Nucleus accumbens (tissue), 56 donors: ENCODE results near the gene TMPRSS6.

Experiments
- DNase-seq, 56 donors: peaks; one replicate each; lab custom pipeline; 2025; lab: John Stamatoyannopoulos, UW

Gene TMPRSS6

DNA sequence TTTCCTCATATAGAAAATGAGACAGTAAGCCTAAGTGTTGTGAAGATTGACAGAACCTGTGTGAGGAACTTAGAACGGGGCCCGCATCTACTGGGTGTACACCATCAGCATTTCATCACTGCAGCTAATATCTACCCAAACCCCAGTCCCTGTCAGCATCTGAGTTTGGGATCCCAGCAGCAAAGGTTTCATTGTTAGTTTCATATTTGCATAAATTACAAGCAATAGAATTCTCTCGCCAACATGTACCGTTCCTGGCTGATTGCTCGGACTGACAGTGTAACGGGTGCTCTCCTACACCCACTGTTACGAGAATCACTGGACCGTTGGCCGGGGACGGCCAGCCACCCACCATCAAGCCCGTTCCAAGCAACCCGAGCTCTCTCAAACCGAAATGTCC, 10.4 kb upstream of the TMPRSS6 start:
- no peak for DNase-seq

DNA sequence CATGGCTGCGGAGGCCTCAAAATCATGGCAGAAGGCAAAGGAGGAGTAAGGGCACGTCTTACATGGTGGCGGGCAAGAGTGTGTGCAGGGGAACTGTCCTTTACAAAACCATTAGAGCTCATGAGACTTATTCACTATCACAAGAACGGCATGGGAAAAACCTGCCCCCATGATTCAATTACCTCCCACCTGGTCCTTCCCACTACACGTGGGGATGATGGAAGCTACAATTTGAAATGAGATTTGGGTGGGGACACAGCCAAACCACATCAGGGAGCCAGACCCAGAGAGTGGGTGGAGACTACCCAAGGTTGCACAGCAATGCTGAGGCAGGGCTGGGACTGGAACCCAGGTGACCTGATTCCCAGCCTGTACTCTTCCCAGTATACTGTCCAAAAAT, 8.6 kb upstream of the TMPRSS6 start:
- DNase-seq = no peak

DNA sequence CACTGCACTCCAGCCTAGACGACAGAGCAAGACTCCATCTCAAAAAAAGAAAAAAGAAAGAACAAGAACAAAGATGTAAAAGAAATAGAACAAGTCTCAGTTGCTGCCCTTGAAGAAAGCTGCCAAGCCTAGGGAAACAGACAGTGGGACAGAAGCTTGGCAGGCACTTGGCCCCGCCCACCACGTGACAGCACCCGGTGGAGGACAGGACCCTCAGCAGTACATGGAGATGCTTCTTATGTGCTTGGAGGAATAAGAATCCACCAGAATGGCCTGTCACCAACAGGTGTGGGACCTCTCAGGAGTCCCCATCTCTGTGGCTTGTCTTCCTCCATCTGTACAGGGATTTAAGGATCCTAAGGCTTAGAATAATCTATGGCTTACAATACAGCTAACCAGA, 7.6 kb upstream of the TMPRSS6 start:
- DNase-seq = no peak

DNA sequence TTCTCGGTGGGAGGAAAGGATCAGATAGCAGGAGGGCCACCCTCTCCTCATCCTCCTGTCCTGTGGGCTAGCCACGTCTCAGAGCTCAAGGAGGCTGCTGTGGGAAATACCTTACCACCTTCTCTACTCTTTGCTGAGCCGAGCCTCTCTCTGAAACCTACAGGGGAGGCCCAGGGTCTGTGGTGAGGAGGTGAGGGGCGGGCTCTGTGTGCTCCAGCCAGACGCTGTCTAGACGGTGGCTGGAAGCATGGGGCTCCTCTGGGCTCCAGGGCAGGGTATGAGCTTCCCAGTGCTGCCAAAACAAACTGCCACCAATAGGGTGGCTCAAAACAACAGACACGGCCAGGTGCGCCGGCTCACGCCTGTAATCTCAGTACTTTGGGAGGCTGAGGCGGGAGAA, 5.5 kb upstream of the TMPRSS6 start:
- DNase-seq = no peak

DNA sequence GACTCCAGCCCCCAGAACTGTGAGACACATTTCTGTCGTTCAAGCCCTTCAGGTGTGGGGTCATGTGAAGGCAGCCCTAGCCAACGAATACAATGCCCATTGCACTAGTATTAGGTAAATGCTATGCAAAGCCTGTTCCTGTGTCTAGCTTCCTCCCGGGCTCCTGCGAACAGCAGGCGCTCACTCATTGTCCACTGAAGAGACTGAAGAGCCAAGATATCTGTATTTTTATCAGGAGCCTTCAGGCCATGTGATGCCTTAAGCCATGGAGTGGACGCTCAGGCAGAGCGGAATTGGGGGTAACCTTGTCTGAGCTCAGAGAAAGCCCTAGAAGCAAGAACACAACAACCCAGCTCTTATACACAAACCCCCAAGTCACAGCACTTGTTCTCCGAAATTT, 4.2 kb upstream of the TMPRSS6 start:
- DNase-seq = no peak

DNA sequence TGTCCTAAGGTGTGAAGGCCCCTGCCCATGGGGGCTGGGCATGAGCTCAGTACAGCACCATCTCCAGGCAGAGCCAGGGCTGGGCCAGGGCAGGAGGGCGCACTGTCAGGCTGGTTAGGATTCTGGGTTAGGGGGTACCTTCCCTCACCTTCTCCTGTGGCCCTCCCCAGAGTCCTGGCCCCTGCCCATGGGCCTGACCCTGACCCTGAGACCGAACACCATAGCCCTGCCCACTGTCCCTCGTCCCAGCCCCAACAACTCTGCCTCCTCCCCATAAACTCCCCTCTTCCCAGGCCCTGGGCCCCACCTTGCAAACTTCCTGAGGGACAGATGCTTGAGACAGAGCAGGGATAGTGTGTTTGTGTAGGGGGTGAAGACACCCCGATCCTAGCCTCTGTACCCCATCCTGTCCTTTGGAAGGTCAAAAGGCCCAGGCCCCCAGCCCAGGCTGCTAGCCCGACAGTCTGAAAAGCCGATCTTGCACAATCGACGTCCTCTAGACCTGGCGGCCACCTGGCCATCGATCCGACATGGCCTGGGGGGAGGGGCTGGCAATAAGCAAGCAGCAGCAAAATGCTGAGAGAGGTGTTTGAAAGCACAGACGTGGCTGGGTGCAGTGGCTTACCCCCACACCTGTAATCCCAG, 2.7 kb upstream of the TMPRSS6 start:
- no peak for DNase-seq

DNA sequence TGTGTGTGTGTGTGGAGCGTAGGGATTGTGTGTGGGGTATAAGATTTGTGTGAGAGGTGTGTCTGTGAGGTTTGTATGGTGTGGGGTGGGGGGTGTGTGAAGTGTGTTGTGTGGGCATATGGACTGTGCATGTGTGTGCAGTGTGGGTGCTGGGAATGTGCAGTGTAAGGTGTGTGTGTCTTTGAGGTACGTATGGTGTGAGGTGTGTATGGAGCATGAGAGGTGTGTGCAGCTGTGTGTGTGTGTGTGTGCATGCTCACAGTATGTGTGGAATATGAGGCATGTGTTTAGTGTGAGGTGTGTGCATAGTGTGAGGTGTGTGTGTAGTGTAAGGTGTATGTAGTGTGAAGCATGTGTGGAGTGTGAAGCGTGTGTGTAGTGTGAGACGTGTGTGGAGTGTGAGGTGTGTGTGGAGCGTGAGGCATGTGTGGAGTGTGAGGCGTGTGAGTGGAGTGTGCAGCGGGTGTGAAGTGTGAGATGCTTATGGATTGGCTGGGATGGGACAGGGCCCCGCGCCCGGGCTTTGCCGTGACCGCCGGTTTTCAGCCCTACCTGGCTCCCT, 1.7 kb upstream of the TMPRSS6 start:
- DNase-seq = no peak

DNA sequence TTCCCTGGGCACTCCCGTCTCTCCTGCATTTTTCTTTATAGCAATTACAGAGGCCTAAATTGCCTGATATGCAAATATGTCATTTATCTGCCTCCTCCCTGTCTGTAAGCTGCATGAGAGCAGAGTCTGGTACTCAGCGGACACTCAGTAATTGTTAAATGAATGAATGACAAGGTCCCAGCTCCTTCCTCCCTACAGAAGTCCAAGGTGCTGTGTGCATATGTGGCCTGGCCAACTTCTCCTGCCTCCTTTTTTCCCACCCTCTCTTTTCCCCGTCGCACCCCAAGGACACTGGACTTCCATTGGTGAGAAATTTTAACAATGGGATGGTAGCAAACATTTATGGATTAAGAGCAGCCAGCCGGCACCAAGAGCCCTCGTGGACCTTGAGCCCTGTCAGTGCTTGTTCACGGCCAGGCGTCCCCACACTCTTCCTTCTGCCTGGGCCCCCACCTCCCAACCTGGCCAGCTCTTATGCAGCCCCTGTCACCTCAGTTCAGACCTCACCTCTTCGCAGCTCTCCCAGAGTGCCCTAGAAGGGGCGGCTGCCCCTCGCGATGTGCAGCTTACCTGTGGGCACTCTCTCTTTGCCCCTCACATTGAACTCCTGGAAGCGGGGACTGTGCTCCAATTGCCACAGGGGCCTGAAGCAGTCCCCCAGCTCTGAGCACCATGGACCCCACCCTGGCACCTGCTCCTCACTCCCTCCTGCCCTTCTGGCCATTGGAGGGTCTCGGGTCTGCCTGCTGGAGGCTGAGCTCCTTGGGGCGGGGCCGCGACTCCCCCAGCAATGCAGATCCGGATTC, 1.5 kb downstream of the TMPRSS6 start:
- DNase-seq = no peak

DNA sequence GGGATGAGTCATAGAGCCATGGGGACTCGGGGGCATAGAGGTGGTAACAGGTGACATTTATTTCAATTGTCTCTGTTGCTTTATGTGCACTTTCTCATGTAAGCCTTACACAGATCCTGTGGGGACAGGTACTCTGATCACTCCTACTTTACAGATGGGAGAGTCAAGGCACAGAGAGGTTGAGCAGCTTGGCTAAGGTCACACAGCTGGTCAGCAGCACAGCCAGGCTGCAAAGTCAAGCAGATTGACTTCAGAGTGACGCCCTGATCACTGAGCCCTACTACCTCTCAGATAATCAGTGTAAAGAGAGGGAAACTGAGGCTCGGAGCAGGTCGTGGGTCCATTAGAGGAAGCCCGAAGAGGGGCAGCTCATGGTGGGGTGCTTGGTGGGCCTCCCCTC, 3.5 kb downstream of the TMPRSS6 start:
- DNase-seq = no peak

DNA sequence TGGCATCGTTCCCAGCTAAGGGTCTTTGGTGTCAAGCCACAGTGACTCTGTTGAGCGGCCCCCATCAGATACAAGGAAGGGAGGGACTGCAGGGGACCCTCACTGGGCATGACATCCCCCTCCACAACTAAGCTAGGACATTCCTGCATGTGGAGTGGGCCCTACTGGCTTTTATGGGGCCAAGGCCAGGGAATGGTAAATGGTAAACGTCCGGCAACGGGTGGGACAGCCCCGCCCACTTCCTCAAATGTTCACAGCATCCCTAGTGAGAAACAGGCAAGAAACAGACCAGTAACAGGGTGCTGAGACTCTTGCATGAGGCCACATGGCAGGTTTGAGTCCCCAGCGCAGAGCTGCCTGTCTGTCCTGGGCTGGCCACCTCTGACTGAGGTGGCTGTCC, 4.4 kb downstream of the TMPRSS6 start:
- no peak for DNase-seq

DNA sequence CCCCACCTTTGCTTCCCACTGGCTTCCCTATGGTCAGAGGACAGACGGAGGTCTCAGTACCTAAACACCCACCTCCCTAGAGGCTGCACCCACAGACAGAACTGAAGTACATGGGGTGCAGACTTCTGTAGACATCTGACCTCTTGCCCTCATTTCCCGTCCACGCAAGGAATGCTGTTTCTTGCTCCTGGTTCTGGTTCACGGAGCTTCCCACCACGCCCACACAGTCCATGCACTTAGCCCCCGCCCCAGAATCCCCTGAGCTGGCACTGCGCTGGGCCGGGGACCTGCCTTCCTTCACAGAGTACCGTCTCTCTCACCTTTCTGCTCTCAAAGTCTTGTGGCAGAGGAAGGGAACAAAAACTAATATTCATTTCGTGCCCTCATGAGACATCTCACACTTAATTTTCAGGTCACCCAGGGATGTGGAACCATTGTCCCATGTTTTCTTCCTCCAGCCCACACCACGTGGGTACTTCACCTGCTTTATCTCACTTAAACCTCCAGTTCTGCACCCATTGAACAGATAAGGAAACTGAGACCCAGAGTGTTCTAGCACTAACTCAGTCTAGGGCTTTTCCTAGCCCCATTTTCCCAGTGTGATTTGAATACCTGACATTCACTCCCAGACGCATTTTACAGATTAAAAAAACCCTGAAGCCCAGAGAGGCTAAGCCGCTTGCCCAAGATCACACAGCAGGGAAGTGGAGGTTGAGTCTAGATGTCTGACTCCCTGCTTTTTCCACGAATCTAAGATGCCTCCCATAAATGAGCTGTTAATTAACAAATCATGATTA, 5.7 kb downstream of the TMPRSS6 start:
- DNase-seq = no peak

DNA sequence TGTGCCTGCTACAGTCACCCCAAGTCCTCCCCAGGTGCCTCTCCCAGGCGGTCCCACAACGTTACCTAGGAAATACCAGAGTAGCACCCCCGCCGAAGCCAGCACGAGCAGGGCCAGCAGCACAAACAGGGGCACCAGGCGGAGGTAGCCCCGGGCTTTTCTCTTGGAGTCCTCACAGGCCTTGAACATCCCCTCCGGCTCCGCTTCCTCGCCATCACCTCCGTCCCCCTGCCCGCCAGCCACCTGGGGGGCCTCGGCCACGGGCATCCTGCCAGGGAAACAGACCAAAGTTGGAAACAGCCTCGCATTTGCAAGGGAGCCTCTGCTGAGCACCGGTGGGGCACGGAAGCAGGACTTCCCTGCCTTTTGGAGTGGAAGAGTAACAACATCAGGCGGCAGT, 6.4 kb downstream of the TMPRSS6 start:
- DNase-seq = no peak

DNA sequence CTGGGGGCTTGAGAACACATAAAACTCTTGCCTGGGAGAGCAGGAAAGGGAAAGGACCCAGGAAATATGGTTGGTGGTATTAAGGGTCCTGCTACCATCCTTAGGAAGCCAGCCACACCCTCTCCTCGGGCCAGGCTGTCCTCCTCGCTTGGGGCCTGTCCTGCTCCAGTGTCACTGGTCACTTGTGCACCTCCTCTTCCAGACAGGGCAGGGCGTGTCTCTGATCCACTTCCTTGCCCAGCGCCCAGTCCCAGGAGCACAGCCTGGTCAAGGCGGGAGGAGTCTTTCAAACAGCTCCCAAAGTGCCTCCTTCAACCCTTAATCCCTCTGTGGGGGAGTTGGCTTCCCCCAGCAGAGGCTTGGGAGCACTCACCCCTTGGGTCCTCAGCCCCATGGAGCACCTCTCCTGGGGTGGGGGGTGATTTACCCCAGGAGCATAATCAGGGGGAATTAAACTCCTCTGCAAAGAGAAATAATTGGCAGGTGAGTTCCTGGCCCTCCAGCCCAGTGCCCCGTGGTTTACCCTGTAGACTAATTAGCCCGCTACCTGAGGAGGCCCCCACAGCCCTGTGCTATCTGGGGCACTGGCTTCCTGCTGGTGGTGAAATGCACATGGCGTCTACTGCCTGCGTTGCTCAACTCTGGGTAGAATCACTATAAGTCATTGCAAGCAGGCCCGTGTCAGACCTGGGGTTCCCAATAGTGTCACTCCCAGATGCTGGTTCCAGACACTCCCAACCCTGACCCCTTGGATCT, 8.0 kb downstream of the TMPRSS6 start:
- no peak for DNase-seq

DNA sequence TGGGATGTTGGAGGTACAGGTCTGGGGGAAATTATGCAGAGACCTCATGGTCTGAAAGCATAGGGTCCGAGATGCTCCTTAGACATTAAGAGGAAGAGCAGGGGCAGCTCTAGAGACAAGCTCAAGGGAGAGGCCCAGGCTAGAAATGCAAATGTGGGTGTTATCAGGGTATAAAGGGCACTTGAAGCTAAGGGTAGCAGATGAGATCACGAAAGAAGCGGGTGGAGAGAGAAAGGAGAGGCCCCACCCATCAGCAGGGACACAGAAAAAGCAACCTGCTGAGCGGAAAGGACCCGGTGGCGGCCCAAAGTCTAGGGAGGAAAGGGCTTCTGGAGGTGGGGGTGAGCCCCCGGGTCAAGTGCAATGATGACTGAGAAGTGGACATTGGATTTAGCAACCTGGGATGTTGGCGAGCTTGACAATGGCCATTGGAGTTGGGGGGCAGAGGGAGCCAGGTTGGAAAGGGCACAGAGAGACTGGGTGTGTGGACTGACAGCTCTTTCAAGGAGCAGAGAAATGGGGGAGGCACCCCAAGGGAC, 8.9 kb downstream of the TMPRSS6 start:
- DNase-seq = no peak

DNA sequence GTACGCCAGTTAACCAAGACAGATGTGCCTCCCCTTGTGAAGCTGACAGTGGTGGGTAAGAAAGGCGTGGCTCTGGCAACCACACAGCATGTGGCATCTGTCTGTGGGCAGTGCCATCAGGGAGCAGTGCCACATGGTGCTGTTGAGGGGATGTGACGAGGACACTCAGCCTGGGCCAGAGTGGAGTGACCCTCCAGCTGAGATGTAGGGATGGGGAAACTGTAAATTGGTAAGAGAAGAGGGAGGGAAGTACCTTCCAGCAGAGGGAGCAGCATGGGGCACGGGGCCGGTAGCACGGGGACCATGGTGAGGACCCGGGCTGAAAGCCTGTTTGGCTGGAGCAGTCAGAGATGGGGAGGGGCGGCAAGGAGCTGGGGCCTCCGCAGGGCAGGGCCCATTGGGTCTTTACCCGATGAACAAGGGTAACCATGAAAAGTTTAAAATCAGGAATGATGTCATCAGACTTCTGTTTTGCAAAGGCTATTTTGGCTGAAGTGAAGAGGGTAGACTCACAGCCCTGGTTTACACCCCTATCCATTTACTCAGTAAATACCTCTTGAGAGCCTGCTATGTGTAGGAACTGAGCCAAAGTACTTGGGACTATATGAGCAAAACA, 10.4 kb downstream of the TMPRSS6 start:
- no peak for DNase-seq

DNA sequence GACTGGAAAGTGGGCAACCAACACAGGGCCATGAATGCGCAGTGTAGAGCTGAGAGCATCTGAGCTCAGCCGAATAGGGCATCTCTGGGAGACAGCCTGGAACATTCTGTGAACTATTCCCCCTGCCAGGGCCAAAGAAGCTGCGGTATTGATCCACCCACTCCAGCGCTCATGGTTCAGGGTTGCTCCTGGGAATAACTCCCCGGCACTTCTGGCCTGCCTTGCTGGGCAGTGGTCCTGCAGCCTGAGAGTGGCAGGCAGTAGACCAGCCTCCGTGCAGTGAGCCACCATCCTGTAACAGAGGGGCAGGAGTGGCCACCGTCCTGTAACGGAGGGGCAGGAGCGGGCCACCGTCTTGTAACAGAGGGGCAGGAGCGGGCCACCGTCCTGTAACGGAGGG, 12.2 kb downstream of the TMPRSS6 start:
- DNase-seq = no peak

DNA sequence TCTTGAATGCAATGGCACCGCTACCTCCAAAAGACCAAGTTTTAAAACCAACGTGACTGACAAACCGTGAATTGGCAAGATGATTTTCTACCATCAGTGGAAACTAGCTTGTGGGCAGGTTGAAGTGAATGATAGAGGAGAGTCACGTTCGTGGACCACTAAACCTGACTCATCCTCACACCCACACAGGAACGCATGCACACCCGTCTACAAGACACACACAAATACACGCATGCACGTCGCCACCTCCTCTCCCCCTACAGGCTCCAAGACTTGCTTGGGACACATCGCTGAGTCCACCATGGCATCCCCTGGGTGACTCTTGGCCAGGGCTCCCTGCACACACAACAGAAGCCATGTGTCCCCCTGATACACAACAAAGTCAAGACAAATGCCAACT, 14.4 kb downstream of the TMPRSS6 start:
- no peak for DNase-seq

DNA sequence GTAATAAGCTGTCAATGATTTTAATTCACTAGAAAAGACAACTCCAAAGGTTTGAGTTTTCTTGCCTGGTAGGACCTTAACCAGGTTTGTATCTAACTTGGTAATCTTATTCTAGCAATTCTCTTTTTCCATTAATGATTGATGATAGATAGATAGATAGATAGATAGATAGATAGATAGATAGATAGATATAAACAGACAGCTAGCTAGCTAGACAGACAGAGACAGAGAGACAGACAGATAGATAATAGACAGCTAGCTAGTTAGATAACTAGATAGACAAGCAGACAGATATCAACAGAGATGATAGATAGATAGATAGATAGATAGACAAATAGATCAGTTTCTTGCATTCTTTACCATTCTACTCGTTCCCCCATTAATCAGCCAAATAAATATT, 15.3 kb downstream of the TMPRSS6 start:
- DNase-seq = no peak

DNA sequence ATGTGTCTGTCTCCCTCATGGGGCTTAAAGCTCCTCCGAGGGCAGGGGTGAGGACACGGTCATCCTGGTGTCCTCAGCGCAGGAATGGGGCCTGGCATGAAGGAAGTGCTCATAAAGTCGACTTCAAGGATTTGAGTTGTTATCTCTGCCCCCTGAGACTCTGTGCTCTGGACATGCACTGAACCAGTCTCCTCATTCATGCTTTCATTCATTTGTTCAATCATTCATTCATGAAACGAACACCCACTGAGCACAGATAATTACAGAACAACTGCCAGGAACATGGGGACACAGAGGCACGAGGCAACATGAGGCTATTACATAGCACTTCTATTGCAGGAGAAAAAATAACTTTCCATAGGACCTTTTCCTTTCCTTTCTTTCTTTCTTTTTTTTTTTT, 16.5 kb downstream of the TMPRSS6 start:
- DNase-seq = no peak

DNA sequence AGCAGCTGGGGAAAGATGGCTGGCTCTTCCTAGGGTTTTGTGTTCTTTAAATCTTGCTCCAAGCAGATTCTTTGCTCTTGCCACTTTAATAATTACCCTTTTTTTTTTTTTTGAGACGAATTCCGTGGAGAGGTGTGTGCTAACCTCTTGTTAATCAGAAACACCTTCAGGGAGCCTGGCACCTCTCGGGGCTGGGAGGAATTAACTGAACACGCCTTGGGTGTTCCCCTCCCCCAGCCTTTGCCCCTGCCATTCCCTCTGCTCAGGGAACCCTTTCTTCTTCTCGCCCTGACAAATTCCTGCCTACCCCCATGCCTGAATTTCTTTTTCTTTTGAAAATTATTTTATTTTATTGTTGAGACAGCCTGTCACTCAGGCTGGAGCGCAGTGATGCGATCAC, 17.5 kb downstream of the TMPRSS6 start:
- DNase-seq = no peak
